Thoracic aorta (tissue), 2 donors: ENCODE results near the gene TANGO2. TPM values are rescaled to one million over a fixed set of nuclear protein-coding genes. Genes with fewer than 3 reads are reported as not detected.
A peak's percentile ranks its signal among the peaks of the same experiment; 100 is the strongest.

Source experiments
- ATAC-seq: fragments of 150-250 bp; one replicate; pipeline ENCODE4 v1.8.0; 2017; ENCODE audit warnings: low read depth; ENCODE audit not compliant: insufficient number of reproducible peaks, low FRiP score
- DNase-seq: peaks from one replicate; pipeline ENCODE4 v3.0.0-alpha.2; 2020; ENCODE audit warnings: low spot score
- H3K27ac ChIP-seq, 2 donors: fragments of 200-600 bp; sonication (generic); 1 replicate in 1 of 2; 2 replicates in 1 of 2; pipeline ENCODE4 v1.5.1; 2016; ENCODE audit warnings: mild to moderate bottlenecking in 2 of 2, moderate library complexity in 2 of 2
- H3K27me3 ChIP-seq: fragments of 200-600 bp; sonication (generic); replicated peaks from 2 replicates; pipeline ENCODE4 v1.6.0; 2016; ENCODE audit warnings: mild to moderate bottlenecking; ENCODE audit not compliant: insufficient read depth
- H3K36me3 ChIP-seq: fragments of 200-600 bp; sonication (generic); one replicate; pipeline ENCODE4 v1.5.1; 2016
- H3K4me1 ChIP-seq, 2 donors: fragments of 200-600 bp; sonication (generic); 1 replicate in 1 of 2; 2 replicates in 1 of 2; pipeline versions ENCODE4 v1.5.1 to v1.6.0; 2016; ENCODE audit warnings: low read depth in 2 of 2, mild to moderate bottlenecking in 1 of 2; ENCODE audit not compliant: control insufficient read depth in 1 of 2
- H3K4me3 ChIP-seq: fragments of 200-600 bp; sonication (generic); 2 replicates; pipeline ENCODE4 v1.5.1; 2016; ENCODE audit warnings: mild to moderate bottlenecking
- H3K9me3 ChIP-seq: fragments of 200-600 bp; sonication (generic); 2 replicates; pipeline ENCODE4 v1.5.1; 2016
- total RNA-seq, 2 donors: library from RNA; depleted of rRNA; stranded (reverse); fragments of >200 nt; gene quantifications; one replicate each; pipeline versions ENCODE4 v1.1.0 to v1.2.3, GENCODE V29; 2016
- TF ChIP-seq, protein P1 (sequence below): fragments of 200-600 bp; sonication (generic); IDR thresholded peaks from one replicate; pipeline ENCODE4 v1.5.1; 2019; ENCODE audit warnings: antibody characterized with exemption

The TANGO2 gene
- total RNA-seq, 2 donors from 2014 or later: 48.7 to 109 TPM

DNA sequence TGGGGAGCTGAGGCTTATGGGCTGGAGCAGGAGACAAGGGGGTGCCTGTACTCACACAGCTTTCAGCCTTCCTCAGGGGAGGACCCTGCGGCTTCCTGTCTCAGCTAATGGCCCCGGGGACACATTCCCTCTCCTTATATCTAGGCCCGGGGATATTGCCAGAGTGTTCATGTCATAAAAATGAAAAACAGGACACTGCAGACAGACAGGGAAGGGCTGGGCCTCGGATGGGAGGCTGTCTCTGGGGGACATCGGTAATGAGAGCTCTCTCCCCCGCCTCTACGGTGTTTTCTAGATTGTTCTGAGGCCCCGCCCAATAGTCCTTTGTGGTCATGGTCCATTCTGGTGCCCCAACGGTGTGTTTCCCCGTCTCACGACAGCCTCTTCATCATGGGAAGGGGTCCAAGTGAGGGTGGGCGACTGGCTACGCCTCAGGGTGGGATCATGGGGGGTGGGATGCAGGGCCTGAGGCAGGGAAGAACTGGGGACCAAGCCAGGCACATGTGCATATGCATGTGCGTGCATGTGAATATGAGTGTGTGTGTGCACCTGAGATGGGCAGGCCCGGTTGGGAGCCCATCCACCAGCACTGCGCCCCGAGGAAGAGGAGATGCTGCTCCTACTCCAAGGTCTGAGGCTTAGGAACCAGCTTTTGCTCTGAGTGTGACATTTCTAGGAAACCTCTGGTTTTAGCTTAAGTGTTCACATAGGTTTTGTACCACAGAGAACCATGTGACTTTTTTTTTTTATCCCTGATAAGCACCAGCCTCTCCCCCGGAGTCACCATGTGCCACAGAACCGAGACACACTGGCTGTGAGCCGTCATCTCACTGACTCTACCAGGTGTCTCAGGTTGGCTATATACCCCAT, 9.6 kb upstream of the TANGO2 start:
- Histone ChIP-seq H3K9me3 (no peaks in the 10 kb centered on the region), H3K36me3 (no peaks in the 10 kb centered on the region), H3K27ac (no peak overlapping the region), H3K27me3 (no peaks in the 10 kb centered on the region), H3K4me1 (peaks cover 4 to 27% of the 10 kb centered on the region in 2 donors), H3K4me3 (no peak overlapping the region)
- ATAC-seq (no peak), DNase-seq (no peak)
- TF ChIP-seq, protein P1, sequence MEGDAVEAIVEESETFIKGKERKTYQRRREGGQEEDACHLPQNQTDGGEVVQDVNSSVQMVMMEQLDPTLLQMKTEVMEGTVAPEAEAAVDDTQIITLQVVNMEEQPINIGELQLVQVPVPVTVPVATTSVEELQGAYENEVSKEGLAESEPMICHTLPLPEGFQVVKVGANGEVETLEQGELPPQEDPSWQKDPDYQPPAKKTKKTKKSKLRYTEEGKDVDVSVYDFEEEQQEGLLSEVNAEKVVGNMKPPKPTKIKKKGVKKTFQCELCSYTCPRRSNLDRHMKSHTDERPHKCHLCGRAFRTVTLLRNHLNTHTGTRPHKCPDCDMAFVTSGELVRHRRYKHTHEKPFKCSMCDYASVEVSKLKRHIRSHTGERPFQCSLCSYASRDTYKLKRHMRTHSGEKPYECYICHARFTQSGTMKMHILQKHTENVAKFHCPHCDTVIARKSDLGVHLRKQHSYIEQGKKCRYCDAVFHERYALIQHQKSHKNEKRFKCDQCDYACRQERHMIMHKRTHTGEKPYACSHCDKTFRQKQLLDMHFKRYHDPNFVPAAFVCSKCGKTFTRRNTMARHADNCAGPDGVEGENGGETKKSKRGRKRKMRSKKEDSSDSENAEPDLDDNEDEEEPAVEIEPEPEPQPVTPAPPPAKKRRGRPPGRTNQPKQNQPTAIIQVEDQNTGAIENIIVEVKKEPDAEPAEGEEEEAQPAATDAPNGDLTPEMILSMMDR: no peak

- H3K27ac ChIP-seq: no peak overlapping the region
- ATAC-seq (no peak), DNase-seq (no peak)
- no peak overlapping the region for H3K4me3 ChIP-seq
- H3K9me3 ChIP-seq: no peaks in the 10 kb centered on the region
- no peaks in the 10 kb centered on the region for H3K36me3 ChIP-seq
- TF ChIP-seq, protein P1: no peak
- no peaks in the 10 kb centered on the region for H3K27me3 ChIP-seq
- peaks cover 4 to 30% of the 10 kb centered on the region in 2 donors for H3K4me1 ChIP-seq
Observed at GRCh38 chr22:20011993-20012740, 8.7 kb upstream of the TANGO2 start.

- H3K9me3 ChIP-seq: no peaks in the 10 kb centered on the region
- ATAC-seq: no peak
- H3K27ac ChIP-seq: no peak overlapping the region
- H3K4me3 ChIP-seq: no peak overlapping the region
- TF ChIP-seq, protein P1: no peak
- peaks cover 7 to 34% of the 10 kb centered on the region in 2 donors for H3K4me1 ChIP-seq
- DNase-seq: no peak
- no peaks in the 10 kb centered on the region for H3K36me3 ChIP-seq
- no peaks in the 10 kb centered on the region for H3K27me3 ChIP-seq
Observed at GRCh38 chr22:20012741-20013331, 8.1 kb upstream of the TANGO2 start.

DNA sequence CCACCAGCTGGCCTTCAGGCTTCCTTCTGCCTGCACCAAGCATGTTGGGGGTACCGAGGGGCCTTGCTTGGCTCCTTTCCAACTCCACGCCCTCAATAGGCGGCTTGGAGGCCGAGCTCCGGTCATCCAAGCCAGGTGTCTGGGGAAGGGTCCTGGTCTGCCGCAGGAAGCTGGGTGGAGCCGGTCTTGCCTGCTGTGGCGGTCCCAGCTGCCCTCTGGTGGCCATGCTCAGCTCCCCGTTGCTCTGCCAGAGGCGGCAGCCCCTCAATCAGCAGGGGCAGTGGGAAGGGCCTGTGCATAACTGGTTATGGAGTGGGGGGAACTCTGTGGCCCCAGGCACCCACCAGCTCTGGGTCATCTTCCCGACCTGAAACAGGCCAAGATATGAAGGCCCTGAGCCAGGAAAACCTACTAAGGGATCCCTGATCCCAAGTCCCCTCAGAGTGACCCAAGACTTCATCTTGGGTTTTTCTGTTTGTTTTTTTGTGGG, 7.5 kb upstream of the TANGO2 start:
- Histone ChIP-seq H3K4me3 (no peak overlapping the region), H3K9me3 (no peaks in the 10 kb centered on the region), H3K27ac (no peak overlapping the region), H3K4me1 (peaks cover 7 to 34% of the 10 kb centered on the region in 2 donors), H3K36me3 (no peaks in the 10 kb centered on the region), H3K27me3 (no peaks in the 10 kb centered on the region)
- no peak for ATAC-seq
- DNase-seq: no peak
- TF ChIP-seq, protein P1: peak; percentile 94
